ENCODE measurements around the gene FASLG.

Gene FASLG

GRCh38 chr1:172642970-172643369, 15.9 kb upstream of the FASLG start:
- in situ Hi-C loops (cut with HindIII; ENCODE audit: low sequenced_read_pairs) = no loop called here

GRCh38 chr1:172646653-172647052, 12.2 kb upstream of the FASLG start:
- in situ Hi-C loops (cut with HindIII; ENCODE audit: low sequenced_read_pairs) = no loop called here

- in situ Hi-C loops (cut with HindIII; ENCODE audit: low sequenced_read_pairs) = no loop called here
Observed at GRCh38 chr1:172647110-172647564, 11.8 kb upstream of the FASLG start.

GRCh38 chr1:172647987-172648386, 10.9 kb upstream of the FASLG start:
- in situ Hi-C loops (cut with HindIII; ENCODE audit: low sequenced_read_pairs) = no loop called here

- in situ Hi-C loops (cut with HindIII; ENCODE audit: low sequenced_read_pairs) = no loop called here
Observed at GRCh38 chr1:172650474-172651193, 8.3 kb upstream of the FASLG start.

GRCh38 chr1:172653015-172653709, 5.7 kb upstream of the FASLG start:
- in situ Hi-C loops (cut with HindIII; ENCODE audit: low sequenced_read_pairs) = no loop called here

GRCh38 chr1:172654535-172654934, 4.4 kb upstream of the FASLG start:
- in situ Hi-C loops (cut with HindIII; ENCODE audit: low sequenced_read_pairs) = no loop called here

- in situ Hi-C loops (cut with HindIII; ENCODE audit: low sequenced_read_pairs) = no loop called here
Observed at GRCh38 chr1:172656576-172656975, 2.3 kb upstream of the FASLG start.

GRCh38 chr1:172657586-172657985, 1.3 kb upstream of the FASLG start:
- in situ Hi-C loops (cut with HindIII; ENCODE audit: low sequenced_read_pairs) = no loop called here

GRCh38 chr1:172661107-172661506, 2.2 kb downstream of the FASLG start:
- in situ Hi-C loops (cut with HindIII; ENCODE audit: low sequenced_read_pairs) = no loop called here

GRCh38 chr1:172662464-172663109, 3.7 kb downstream of the FASLG start:
- in situ Hi-C loops (cut with HindIII; ENCODE audit: low sequenced_read_pairs) = no loop called here

GRCh38 chr1:172663732-172664131, 4.8 kb downstream of the FASLG start:
- in situ Hi-C loops (cut with HindIII; ENCODE audit: low sequenced_read_pairs) = no loop called here

- in situ Hi-C loops (cut with HindIII; ENCODE audit: low sequenced_read_pairs) = no loop called here
Observed at GRCh38 chr1:172668097-172668496, 9.2 kb downstream of the FASLG start.

GRCh38 chr1:172669011-172669410, 10.1 kb downstream of the FASLG start:
- in situ Hi-C loops (cut with HindIII; ENCODE audit: low sequenced_read_pairs) = no loop called here

GRCh38 chr1:172670316-172670715, 11.4 kb downstream of the FASLG start:
- in situ Hi-C loops (cut with HindIII; ENCODE audit: low sequenced_read_pairs) = loop anchor here (5.0 kb wide), 1 partner anchor 42 kb away; no protein-coding TSS in a partner anchor

- in situ Hi-C loops (cut with HindIII; ENCODE audit: low sequenced_read_pairs) = loop anchor here (5.0 kb wide), 1 partner anchor 42 kb away; no protein-coding TSS in a partner anchor
Observed at GRCh38 chr1:172670791-172671190, 11.9 kb downstream of the FASLG start.

- in situ Hi-C loops (cut with HindIII; ENCODE audit: low sequenced_read_pairs) = loop anchor here (5.0 kb wide), 1 partner anchor 41 kb away; no protein-coding TSS in a partner anchor
Observed at GRCh38 chr1:172671591-172671990, 12.7 kb downstream of the FASLG start.

- in situ Hi-C loops (cut with HindIII; ENCODE audit: low sequenced_read_pairs) = loop anchor here (5.0 kb wide), 1 partner anchor 40 kb away; no protein-coding TSS in a partner anchor
Observed at GRCh38 chr1:172672720-172673119, 13.8 kb downstream of the FASLG start.

- in situ Hi-C loops (cut with HindIII; ENCODE audit: low sequenced_read_pairs) = loop anchor here (5.0 kb wide), 1 partner anchor 39 kb away; no protein-coding TSS in a partner anchor
Observed at GRCh38 chr1:172673761-172674160, 14.9 kb downstream of the FASLG start.

GRCh38 chr1:172674831-172675613, 16.1 kb downstream of the FASLG start:
- in situ Hi-C loops (cut with HindIII; ENCODE audit: low sequenced_read_pairs) = loop anchor here (5.0 kb wide), 1 partner anchor 37 kb away; no protein-coding TSS in a partner anchor
